Measurements from ENCODE around the gene PPA1. TPM values are rescaled to one million over a fixed set of nuclear protein-coding genes. Genes with fewer than 3 reads are reported as not detected.
"Not testable (repeated sequence)": the region's sequence is repeated elsewhere in the genome, so short reads cannot be mapped to it uniquely, and the experiment has no call there.

The PPA1 gene
- total and polyA plus RNA-seq, 12 donors = 96.9 to 600 (median 162) TPM

- WGBS, 4 donors = 67 to 87% (median 81%) methylated on average over 1 of the region's 1 CpG; no CpG with 5 or more reads in 1 of the 4 donors
- H3K9me3 ChIP-seq (replicated peaks in 1 of 3) = no peaks in the 10 kb centered on the region
- no peak overlapping the region for H3K27ac ChIP-seq
- intact Hi-C loops (cut with DNase I) = no loop called here
- no peak overlapping the region for H3K4me3 ChIP-seq
- no peak for DNase-seq
- H3K27me3 ChIP-seq = peaks cover 10% of the 10 kb centered on the region
- H3K36me3 ChIP-seq (replicated peaks in 1 of 2) = no peaks in the 10 kb centered on the region
- no peaks in the 10 kb centered on the region for H3K4me1 ChIP-seq (replicated peaks in 1 of 2)
- no peak for TF ChIP-seq POLR2A (IDR thresholded peaks at IDR 0.05)
These were observed 27.0 kb upstream of the PPA1 start for GRCh38 chr10:70260259-70260658.

GRCh38 chr10:70258216-70258615, 25.0 kb upstream of the PPA1 start:
- no peaks in the 10 kb centered on the region for H3K36me3 ChIP-seq (replicated peaks in 1 of 2)
- DNase-seq = no peak
- peaks cover 16% of the 10 kb centered on the region for H3K27me3 ChIP-seq
- no peaks in the 10 kb centered on the region for H3K4me1 ChIP-seq (replicated peaks in 1 of 2)
- no peaks in the 10 kb centered on the region for H3K9me3 ChIP-seq (replicated peaks in 1 of 3)
- no peak for TF ChIP-seq POLR2A (IDR thresholded peaks at IDR 0.05)
- TF ChIP-seq, protein P1, sequence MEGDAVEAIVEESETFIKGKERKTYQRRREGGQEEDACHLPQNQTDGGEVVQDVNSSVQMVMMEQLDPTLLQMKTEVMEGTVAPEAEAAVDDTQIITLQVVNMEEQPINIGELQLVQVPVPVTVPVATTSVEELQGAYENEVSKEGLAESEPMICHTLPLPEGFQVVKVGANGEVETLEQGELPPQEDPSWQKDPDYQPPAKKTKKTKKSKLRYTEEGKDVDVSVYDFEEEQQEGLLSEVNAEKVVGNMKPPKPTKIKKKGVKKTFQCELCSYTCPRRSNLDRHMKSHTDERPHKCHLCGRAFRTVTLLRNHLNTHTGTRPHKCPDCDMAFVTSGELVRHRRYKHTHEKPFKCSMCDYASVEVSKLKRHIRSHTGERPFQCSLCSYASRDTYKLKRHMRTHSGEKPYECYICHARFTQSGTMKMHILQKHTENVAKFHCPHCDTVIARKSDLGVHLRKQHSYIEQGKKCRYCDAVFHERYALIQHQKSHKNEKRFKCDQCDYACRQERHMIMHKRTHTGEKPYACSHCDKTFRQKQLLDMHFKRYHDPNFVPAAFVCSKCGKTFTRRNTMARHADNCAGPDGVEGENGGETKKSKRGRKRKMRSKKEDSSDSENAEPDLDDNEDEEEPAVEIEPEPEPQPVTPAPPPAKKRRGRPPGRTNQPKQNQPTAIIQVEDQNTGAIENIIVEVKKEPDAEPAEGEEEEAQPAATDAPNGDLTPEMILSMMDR (IDR thresholded peaks at IDR 0.05) = no peak
- intact Hi-C loops (cut with DNase I) = no loop called here
- no peak overlapping the region for H3K4me3 ChIP-seq
- 38 to 82% (median 68%) methylated on average over 1 of the region's 1 CpG for WGBS, 4 donors
- no peak overlapping the region for H3K27ac ChIP-seq

GRCh38 chr10:70257816-70258215, 24.6 kb upstream of the PPA1 start:
- H3K36me3 ChIP-seq (replicated peaks in 1 of 2); H3K4me3 ChIP-seq; H3K9me3 ChIP-seq (replicated peaks in 1 of 3); H3K27ac ChIP-seq; H3K4me1 ChIP-seq (replicated peaks in 1 of 2); intact Hi-C loops (cut with DNase I): not testable (repeated sequence)
- WGBS, 4 donors = 57 to 76% (median 67%) methylated on average over 8 of the region's 8 CpGs
- DNase-seq = peak in 1 of 7 donors; percentile 37
- H3K27me3 ChIP-seq = peaks cover 16% of the 10 kb centered on the region

- 83 to 93% (median 84%) methylated on average over 2 of the region's 2 CpGs for WGBS, 4 donors
- Histone ChIP-seq H3K36me3 (replicated peaks in 1 of 2) (no peaks in the 10 kb centered on the region), H3K9me3 (replicated peaks in 1 of 3) (no peaks in the 10 kb centered on the region), H3K4me1 (replicated peaks in 1 of 2) (no peaks in the 10 kb centered on the region), H3K27ac (no peak overlapping the region), H3K27me3 (peaks cover 16% of the 10 kb centered on the region), H3K4me3 (no peak overlapping the region)
- TF ChIP-seq POLR2A (IDR thresholded peaks at IDR 0.05) = no peak
- TF ChIP-seq, protein P1 (IDR thresholded peaks at IDR 0.05) = no peak
- DNase-seq = no peak
- intact Hi-C loops (cut with DNase I) = no loop called here
These were observed 23.2 kb upstream of the PPA1 start for GRCh38 chr10:70256463-70256862.

DNA sequence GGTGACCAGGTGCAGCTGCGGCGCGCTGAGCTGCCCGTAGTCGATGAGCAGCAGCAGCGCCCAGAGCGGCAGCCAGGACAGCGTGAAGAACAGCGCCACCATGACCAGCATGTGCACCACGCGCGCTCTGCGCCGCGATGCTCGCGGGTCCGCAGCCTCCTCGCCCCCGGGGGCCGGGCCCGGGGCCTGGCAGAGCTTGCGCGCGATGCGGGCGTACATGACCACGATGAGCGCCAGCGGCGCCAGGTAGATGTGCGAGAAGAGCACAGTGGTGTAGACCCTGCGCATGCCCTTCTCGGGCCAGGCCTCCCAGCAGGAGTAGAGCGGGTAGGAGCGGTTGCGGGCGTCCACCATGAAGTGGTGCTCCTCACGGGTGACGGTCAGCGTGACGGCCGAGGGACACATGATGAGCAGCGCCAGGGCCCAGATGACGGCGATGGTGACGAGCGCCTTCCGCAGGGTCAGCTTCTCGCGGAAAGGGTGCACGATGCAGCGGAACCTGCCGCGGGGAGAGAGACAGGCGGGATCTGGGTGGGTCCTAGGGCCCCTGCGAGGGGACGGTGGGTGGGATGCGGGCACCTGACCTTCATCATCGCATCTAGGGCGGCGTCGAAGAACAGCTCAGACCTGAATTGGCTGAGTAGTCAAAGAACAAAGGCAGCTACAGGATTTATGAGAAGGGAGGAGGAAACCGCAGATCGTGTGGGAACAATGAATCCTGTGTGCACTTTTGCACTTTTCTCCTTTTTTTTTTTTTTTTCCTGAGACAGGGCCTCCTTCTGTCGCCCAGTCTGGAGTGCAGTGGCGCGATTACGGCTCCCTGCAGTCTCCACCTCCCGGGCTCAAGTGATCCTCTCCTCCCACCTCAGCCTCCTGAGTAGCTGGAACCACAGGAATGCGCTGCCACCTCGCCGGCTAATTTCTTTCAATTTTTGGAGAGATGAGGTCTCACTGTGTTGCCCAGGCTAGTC, 22.4 kb upstream of the PPA1 start:
- TF ChIP-seq, protein P1 (IDR thresholded peaks at IDR 0.05) = no peak
- no peak for TF ChIP-seq POLR2A (IDR thresholded peaks at IDR 0.05)
- whole genome bisulfite sequencing, 4 donors = 13 to 36% (median 24%) methylated on average over 22 to 73 of the region's 73 CpGs
- Histone ChIP-seq H3K4me3 (no peak overlapping the region), H3K36me3 (replicated peaks in 1 of 2) (no peaks in the 10 kb centered on the region), H3K27ac (no peak overlapping the region), H3K4me1 (replicated peaks in 1 of 2) (no peaks in the 10 kb centered on the region), H3K27me3 (peaks cover 16% of the 10 kb centered on the region), H3K9me3 (replicated peaks in 1 of 3) (no peaks in the 10 kb centered on the region)
- peak in 3 of 7 donors; percentile 26 to 33 (median 33) for DNase-seq
- intact Hi-C loops (cut with DNase I) = no loop called here
